ENCODE measurements around the gene AMIGO3. TPM values are rescaled to one million over a fixed set of nuclear protein-coding genes. Genes with fewer than 3 reads are reported as not detected.
A peak's percentile ranks its signal among the peaks of the same experiment; 100 is the strongest.
"Not testable (repeated sequence)": the region's sequence is repeated elsewhere in the genome, so short reads cannot be mapped to it uniquely, and the experiment has no call there.

Gene AMIGO3
- total RNA-seq, 2 experiments from 2014 or later = 0.23 to 0.28 TPM

DNA sequence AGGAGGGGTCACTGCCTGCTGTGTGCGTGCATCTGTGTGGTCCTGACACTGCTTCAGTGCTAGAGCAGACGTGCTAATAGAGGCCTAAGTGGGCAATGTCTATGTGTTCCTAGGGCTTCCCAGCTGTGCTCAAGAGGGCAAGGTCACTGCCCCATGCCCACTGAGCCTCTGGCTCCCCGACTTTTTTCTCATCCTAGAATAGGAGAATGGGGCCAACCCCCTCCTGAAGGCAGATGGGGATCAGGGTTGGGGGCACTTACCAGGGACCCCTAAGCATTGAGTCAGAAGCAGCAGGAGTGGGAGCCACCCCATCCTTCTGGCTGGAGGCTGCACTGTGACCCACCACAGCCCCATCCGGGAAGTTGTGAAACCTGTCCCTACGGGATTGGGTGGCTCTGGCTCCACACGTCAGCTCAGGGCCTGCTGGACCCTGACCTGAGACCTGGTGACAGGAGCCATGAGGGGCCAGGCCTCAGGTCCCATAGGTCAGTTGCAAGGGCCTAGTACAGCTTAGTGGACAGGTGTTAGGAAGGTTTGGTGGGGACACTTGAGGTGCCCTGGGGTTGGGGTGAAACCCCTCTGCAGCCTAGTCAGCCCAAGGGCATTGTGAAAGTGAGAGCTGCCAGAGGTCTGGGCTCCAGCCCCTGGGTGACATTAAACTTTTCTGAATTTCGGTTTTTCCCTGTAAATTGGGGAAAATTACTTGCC is 31.0 kb downstream of the AMIGO3 start:
- CTCF ChIA-PET; DNase-seq; H3K9me3 Mint-ChIP-seq; H3K36me3 Mint-ChIP-seq (ENCODE audit: low read depth): not testable (repeated sequence)
- Mint-ChIP-seq H3K4me1 (peaks cover 33% of the 10 kb centered on the region), H3K4me3 (peak overlapping the region; percentile 97), H3K27ac (peak overlapping the region; percentile 87), H3K27me3 (peaks cover 12% of the 10 kb centered on the region)
- POLR2A ChIA-PET = interaction anchor here (1.2 kb wide), 1 partner anchor 149 kb away, joined by 6 read pairs; no protein-coding TSS in a partner anchor

- H3K27ac Mint-ChIP-seq, H3K4me3 Mint-ChIP-seq, POLR2A ChIA-PET, CTCF ChIA-PET, H3K9me3 Mint-ChIP-seq, DNase-seq: not testable (repeated sequence)
- Mint-ChIP-seq H3K36me3 (ENCODE audit: low read depth) (peaks cover 13% of the 10 kb centered on the region), H3K4me1 (peaks cover 33% of the 10 kb centered on the region), H3K27me3 (peaks cover 12% of the 10 kb centered on the region)
Measured at GRCh38 chr3:49687424-49687795, 32.1 kb downstream of the AMIGO3 start.

DNA sequence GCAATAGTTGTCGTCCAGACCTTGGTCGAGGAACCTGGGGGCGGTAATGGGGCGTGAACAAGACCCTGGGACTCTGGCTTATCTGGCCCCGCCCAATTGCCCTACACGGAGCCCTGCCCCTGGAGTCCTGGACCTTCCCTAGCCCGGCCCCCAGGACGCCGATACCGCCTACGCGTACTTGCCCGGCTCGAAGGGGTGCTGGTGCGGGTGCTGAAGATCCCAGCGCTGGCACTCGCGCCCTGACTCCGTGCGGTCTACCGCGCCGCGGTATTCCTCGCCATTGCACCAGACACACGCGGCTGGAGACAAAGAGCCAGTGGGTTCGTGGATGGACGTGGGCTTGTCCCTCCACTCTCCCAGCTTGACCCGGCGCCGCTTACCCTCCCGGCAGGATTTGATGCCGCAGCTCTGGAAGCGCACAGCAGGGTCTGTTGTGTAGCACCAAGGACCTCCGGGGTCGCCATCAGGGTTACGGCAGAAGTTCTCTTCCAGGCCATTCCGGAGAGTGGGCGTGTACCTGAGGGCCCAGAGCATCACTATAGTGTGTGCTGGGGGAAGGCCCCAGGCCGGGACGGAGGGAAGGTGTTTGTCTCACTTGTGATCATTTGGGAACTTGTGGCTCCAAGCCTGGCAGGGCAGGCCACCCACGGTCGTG is 32.6 kb downstream of the AMIGO3 start:
- POLR2A ChIA-PET, H3K27ac Mint-ChIP-seq, H3K4me3 Mint-ChIP-seq, H3K9me3 Mint-ChIP-seq, CTCF ChIA-PET, DNase-seq: not testable (repeated sequence)
- Mint-ChIP-seq H3K27me3 (peaks cover 12% of the 10 kb centered on the region), H3K4me1 (peaks cover 33% of the 10 kb centered on the region), H3K36me3 (ENCODE audit: low read depth) (peaks cover 13% of the 10 kb centered on the region)

DNA sequence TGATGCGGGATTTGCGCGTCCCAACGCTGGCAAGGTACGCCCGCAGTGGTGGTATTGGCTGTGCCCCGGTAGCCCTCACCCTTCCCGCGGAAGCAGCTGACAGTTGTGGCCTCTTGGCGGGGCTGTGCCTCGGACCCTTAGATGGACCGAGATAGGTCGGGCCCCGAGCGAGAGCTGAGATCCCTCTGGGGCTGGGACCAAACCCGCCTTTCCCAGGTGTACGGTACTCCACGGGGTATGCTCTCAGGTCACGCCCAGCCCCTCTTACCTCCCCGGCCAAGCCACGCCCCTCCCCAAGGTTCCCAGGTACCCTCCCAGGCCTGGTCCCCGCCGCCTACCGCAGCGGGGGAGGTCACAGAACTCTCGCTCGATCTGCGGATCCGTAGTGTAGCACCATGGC is 33.1 kb downstream of the AMIGO3 start:
- POLR2A ChIA-PET, CTCF ChIA-PET, H3K27ac Mint-ChIP-seq, DNase-seq, H3K9me3 Mint-ChIP-seq, H3K4me3 Mint-ChIP-seq: not testable (repeated sequence)
- peaks cover 13% of the 10 kb centered on the region for H3K36me3 Mint-ChIP-seq (ENCODE audit: low read depth)
- H3K27me3 Mint-ChIP-seq = peaks cover 12% of the 10 kb centered on the region
- H3K4me1 Mint-ChIP-seq = peaks cover 32% of the 10 kb centered on the region

DNA sequence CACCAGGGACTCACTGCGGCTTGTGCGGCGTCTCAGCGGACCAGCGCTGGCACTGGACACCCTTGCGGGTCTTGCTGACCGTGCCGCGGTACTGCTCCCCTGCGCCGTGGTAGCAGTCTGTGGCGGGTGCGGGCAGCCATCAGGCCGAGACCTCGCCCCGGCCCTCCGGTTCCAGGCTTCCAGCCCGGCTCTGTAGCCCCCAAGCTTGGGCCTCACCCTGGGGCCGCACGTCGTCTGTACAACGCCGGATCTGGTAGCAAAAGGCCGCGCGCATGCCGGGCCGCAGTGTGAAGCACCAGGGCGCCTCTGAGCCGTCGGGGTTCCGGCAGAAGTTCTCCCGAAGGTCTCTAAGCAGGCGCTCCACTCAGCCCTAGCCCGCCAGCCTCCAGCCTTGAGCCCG is 33.6 kb downstream of the AMIGO3 start:
- peaks cover 29% of the 10 kb centered on the region for H3K4me1 Mint-ChIP-seq
- peaks cover 12% of the 10 kb centered on the region for H3K27me3 Mint-ChIP-seq
- POLR2A ChIA-PET, CTCF ChIA-PET, DNase-seq, H3K27ac Mint-ChIP-seq, H3K4me3 Mint-ChIP-seq, H3K9me3 Mint-ChIP-seq: not testable (repeated sequence)
- H3K36me3 Mint-ChIP-seq (ENCODE audit: low read depth) = peaks cover 13% of the 10 kb centered on the region

- DNase-seq, H3K27ac Mint-ChIP-seq, CTCF ChIA-PET, H3K9me3 Mint-ChIP-seq, H3K4me3 Mint-ChIP-seq: not testable (repeated sequence)
- Mint-ChIP-seq H3K4me1 (peaks cover 22% of the 10 kb centered on the region), H3K36me3 (ENCODE audit: low read depth) (peaks cover 14% of the 10 kb centered on the region), H3K27me3 (peaks cover 12% of the 10 kb centered on the region)
- POLR2A ChIA-PET = interaction anchor here (0.6 kb wide), 1 partner anchor 220 kb away, joined by 3 read pairs; no protein-coding TSS in a partner anchor
Measured at GRCh38 chr3:49685103-49685502, 34.4 kb downstream of the AMIGO3 start.

DNA sequence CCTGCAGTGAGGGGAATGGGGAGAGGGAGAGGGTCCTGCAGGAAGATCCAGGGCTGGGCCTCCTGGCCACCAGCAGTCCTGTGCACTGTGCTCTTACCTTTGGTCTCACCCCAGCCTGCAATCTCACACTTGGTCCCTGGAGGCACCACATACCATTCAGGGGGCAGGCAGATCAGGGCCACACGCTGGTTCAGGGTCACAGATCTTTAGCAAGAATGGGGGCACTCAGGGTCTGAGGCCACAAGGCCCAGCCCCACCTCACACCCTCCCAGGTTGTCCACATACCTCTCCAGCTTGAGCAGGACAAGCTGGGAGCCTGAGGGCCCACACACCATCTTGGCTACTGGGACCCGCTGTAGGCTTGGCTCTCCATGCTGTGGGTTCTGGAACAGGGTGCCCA is 35.0 kb downstream of the AMIGO3 start:
- DNase-seq, H3K4me3 Mint-ChIP-seq, H3K27ac Mint-ChIP-seq, POLR2A ChIA-PET, CTCF ChIA-PET, H3K9me3 Mint-ChIP-seq: not testable (repeated sequence)
- Mint-ChIP-seq H3K27me3 (peaks cover 12% of the 10 kb centered on the region), H3K36me3 (ENCODE audit: low read depth) (peaks cover 17% of the 10 kb centered on the region), H3K4me1 (peaks cover 15% of the 10 kb centered on the region)

- Mint-ChIP-seq H3K4me1 (peaks cover 8% of the 10 kb centered on the region), H3K27me3 (peaks cover 12% of the 10 kb centered on the region), H3K27ac (no peak overlapping the region), H3K9me3 (no peaks in the 10 kb centered on the region), H3K36me3 (ENCODE audit: low read depth) (peaks cover 14% of the 10 kb centered on the region), H3K4me3 (no peak overlapping the region)
- CTCF ChIA-PET = no interaction called here
- POLR2A ChIA-PET = no interaction called here
- DNase-seq = no peak
Measured at GRCh38 chr3:49683162-49683561, 36.3 kb downstream of the AMIGO3 start.

GRCh38 chr3:49681543-49681942 is 37.9 kb downstream of the AMIGO3 start:
- CTCF ChIA-PET = no interaction called here
- no peak for DNase-seq
- Mint-ChIP-seq H3K27me3 (peaks cover 5% of the 10 kb centered on the region), H3K9me3 (no peaks in the 10 kb centered on the region), H3K4me1 (peaks cover 9% of the 10 kb centered on the region), H3K4me3 (no peak overlapping the region), H3K27ac (no peak overlapping the region), H3K36me3 (ENCODE audit: low read depth) (peaks cover 25% of the 10 kb centered on the region)
- POLR2A ChIA-PET = no interaction called here

GRCh38 chr3:49681232-49681522 is 38.3 kb downstream of the AMIGO3 start:
- peaks cover 3% of the 10 kb centered on the region for H3K27me3 Mint-ChIP-seq
- DNase-seq = no peak
- no peaks in the 10 kb centered on the region for H3K9me3 Mint-ChIP-seq
- H3K4me1 Mint-ChIP-seq = peaks cover 9% of the 10 kb centered on the region
- H3K27ac Mint-ChIP-seq = no peak overlapping the region
- peaks cover 27% of the 10 kb centered on the region for H3K36me3 Mint-ChIP-seq (ENCODE audit: low read depth)
- POLR2A ChIA-PET = no interaction called here
- no peak overlapping the region for H3K4me3 Mint-ChIP-seq
- CTCF ChIA-PET = no interaction called here

GRCh38 chr3:49680493-49681231 is 38.8 kb downstream of the AMIGO3 start:
- no peak overlapping the region for H3K4me3 Mint-ChIP-seq
- H3K27me3 Mint-ChIP-seq = peaks cover 3% of the 10 kb centered on the region
- ChIA-PET POLR2A (no interaction called here), CTCF (no interaction called here)
- peaks cover 31% of the 10 kb centered on the region for H3K36me3 Mint-ChIP-seq (ENCODE audit: low read depth)
- no peaks in the 10 kb centered on the region for H3K9me3 Mint-ChIP-seq
- peaks cover 14% of the 10 kb centered on the region for H3K4me1 Mint-ChIP-seq
- no peak overlapping the region for H3K27ac Mint-ChIP-seq
- no peak for DNase-seq

GRCh38 chr3:49675912-49676311 is 43.6 kb downstream of the AMIGO3 start:
- Mint-ChIP-seq H3K27ac (no peak overlapping the region), H3K4me3 (no peak overlapping the region), H3K36me3 (ENCODE audit: low read depth) (peaks cover 27% of the 10 kb centered on the region), H3K27me3 (no peaks in the 10 kb centered on the region), H3K4me1 (peaks cover 37% of the 10 kb centered on the region), H3K9me3 (no peaks in the 10 kb centered on the region)
- no peak for DNase-seq
- POLR2A ChIA-PET = interaction anchor here (1.0 to 2.4 kb wide), 2 partner anchors 17 to 136 kb away, joined by 3 to 8 read pairs; no protein-coding TSS in a partner anchor
- CTCF ChIA-PET = interaction anchor here (2.2 kb wide), 1 partner anchor 136 kb away, joined by 9 read pairs; no protein-coding TSS in a partner anchor

DNA sequence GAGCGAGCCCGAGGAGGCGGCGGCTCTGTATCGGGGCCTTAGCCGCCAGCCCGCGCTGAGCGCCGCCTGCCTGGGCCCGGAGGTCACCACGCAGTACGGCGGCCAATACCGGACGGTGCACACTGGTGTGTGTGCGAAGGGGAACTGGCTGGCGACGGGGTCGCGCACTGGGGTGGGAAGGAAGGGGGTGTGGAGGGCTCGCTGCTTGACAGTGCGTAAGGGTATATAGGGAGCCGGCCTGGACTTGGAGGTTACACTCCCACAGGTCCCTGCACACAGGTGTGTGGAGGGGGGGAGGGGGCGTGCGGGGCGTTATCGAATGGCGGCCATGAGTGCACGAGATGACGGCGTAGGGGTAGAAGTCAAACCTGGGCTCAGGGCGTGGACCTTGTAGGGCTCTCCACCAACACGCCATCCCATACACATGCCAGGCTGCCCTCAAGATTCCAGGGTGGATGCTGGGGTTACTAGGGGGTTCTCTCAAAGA is 44.9 kb downstream of the AMIGO3 start:
- H3K27ac Mint-ChIP-seq = peak overlapping the region; percentile 98
- peak overlapping the region; percentile 91 for H3K4me3 Mint-ChIP-seq
- POLR2A ChIA-PET = interaction anchor here (1.1 to 2.4 kb wide), 2 partner anchors 49 to 135 kb away, joined by 3 to 8 read pairs; partner anchors contain the start of gene GMPPB
- peaks cover 22% of the 10 kb centered on the region for H3K36me3 Mint-ChIP-seq (ENCODE audit: low read depth)
- no peaks in the 10 kb centered on the region for H3K27me3 Mint-ChIP-seq
- peaks cover 37% of the 10 kb centered on the region for H3K4me1 Mint-ChIP-seq
- DNase-seq = no peak
- no peaks in the 10 kb centered on the region for H3K9me3 Mint-ChIP-seq
- CTCF ChIA-PET = interaction anchor here (2.2 kb wide), 1 partner anchor 135 kb away, joined by 9 read pairs; no protein-coding TSS in a partner anchor

Data from activated CD4-positive, alpha-beta memory T cell treated with anti-CD3 and anti-CD28 coated beads, Interleukin-2, amount 10 ng/mL, durations not matched to agents 7 days and 5 days (primary cell).